Cardiac muscle cell (in vitro differentiated cells and primary cell): ENCODE measurements around the gene RRBP1. TPM values are rescaled to one million over a fixed set of nuclear protein-coding genes. Genes with fewer than 3 reads are reported as not detected.

Source experiments
- DNase-seq, 2 donors: peaks; one replicate each; pipeline versions ENCODE4 v3.0.0 to v3.0.0-alpha.2; 2010 to 2017; ENCODE audit warnings: low read depth in 1 of 2, low spot score in 1 of 2
- H3K27ac ChIP-seq: fragments of 200-600 bp; sonication (generic); 2 replicates; pipeline ENCODE4 v1.5.1; 2016
- H3K27me3 ChIP-seq: fragments of 200-600 bp; sonication (generic); 2 replicates; pipeline ENCODE4 v1.6.0; 2016; ENCODE audit warnings: control low read depth
- H3K36me3 ChIP-seq: fragments of 200-600 bp; sonication (generic); 2 replicates; pipeline ENCODE4 v1.5.1; 2016; ENCODE audit warnings: control low read depth
- H3K4me1 ChIP-seq: fragments of 200-600 bp; sonication (generic); 2 replicates; pipeline ENCODE4 v1.8.1; 2017; ENCODE audit warnings: low read depth, mild to moderate bottlenecking, mixed run types
- H3K4me3 ChIP-seq: fragments of 200-600 bp; sonication (generic); 2 replicates; pipeline ENCODE4 v1.5.1; 2016; ENCODE audit warnings: mild to moderate bottlenecking
- H3K9me3 ChIP-seq: fragments of 200-600 bp; sonication (generic); 2 replicates; pipeline ENCODE4 v1.5.1; 2017; ENCODE audit warnings: low read depth, mild to moderate bottlenecking, control low read depth
- CTCF ChIP-seq: IDR thresholded peaks from 2 replicates; pipeline ENCODE4 v1.5.1; 2012; ENCODE audit warnings: low read depth, mild to moderate bottlenecking, low read length
- polyA plus RNA-seq: library from polyadenylated mRNA; unstranded; fragments of >200 nt; fragmentation: Nextera tagmentation; extraction: Ambion mirVana; gene quantifications from 2 replicates; pipeline ENCODE4 v1.2.1, GENCODE V29; 2016
- total RNA-seq: library from RNA; depleted of rRNA; stranded (reverse); fragments of >200 nt; gene quantifications from 2 replicates; pipeline ENCODE4 v1.2.3, GENCODE V29; 2016

RRBP1 gene
- total and polyA plus RNA-seq, 2 experiments from 2014 or later, result 50.7 to 77.5 TPM

GRCh38 chr20:17685168-17685567 is 3.1 kb upstream of the RRBP1 start:
- H3K9me3 ChIP-seq, result no peaks in the 10 kb centered on the region
- DNase-seq, result no peak
- no peak for TF ChIP-seq CTCF
- no peaks in the 10 kb centered on the region for H3K36me3 ChIP-seq
- H3K27ac ChIP-seq, result no peak overlapping the region
- H3K4me1 ChIP-seq, result peaks cover 2% of the 10 kb centered on the region
- H3K27me3 ChIP-seq, result no peaks in the 10 kb centered on the region
- no peak overlapping the region for H3K4me3 ChIP-seq

GRCh38 chr20:17684077-17684888 is 2.2 kb upstream of the RRBP1 start:
- TF ChIP-seq CTCF, result no peak
- Histone ChIP-seq H3K27me3 (no peaks in the 10 kb centered on the region), H3K9me3 (no peaks in the 10 kb centered on the region), H3K36me3 (no peaks in the 10 kb centered on the region), H3K4me1 (peaks cover 9% of the 10 kb centered on the region), H3K4me3 (no peak overlapping the region), H3K27ac (no peak overlapping the region)
- no peak for DNase-seq

GRCh38 chr20:17683218-17684076 is 1.4 kb upstream of the RRBP1 start:
- no peak overlapping the region for H3K4me3 ChIP-seq
- H3K27me3 ChIP-seq, result no peaks in the 10 kb centered on the region
- no peak for TF ChIP-seq CTCF

GRCh38 chr20:17682889-17683198 is 802 bp upstream of the RRBP1 start:
- Histone ChIP-seq H3K27ac (no peak overlapping the region), H3K4me3 (peak overlapping the region; percentile 52), H3K9me3 (no peaks in the 10 kb centered on the region), H3K27me3 (no peaks in the 10 kb centered on the region), H3K4me1 (peaks cover 9% of the 10 kb centered on the region), H3K36me3 (no peaks in the 10 kb centered on the region)
- no peak for TF ChIP-seq CTCF
- DNase-seq, result no peak

More at GRCh38 chr20:17683218-17684076, 1.4 kb upstream of the RRBP1 start:
- DNase-seq, result no peak
- peaks cover 9% of the 10 kb centered on the region for H3K4me1 ChIP-seq
- H3K36me3 ChIP-seq, result no peaks in the 10 kb centered on the region
- no peak overlapping the region for H3K27ac ChIP-seq
- no peaks in the 10 kb centered on the region for H3K9me3 ChIP-seq

GRCh38 chr20:17681726-17682102 is 328 bp downstream of the RRBP1 start:
- peak overlapping the region; percentile 89 for H3K4me3 ChIP-seq
- H3K4me1 ChIP-seq, result peaks cover 9% of the 10 kb centered on the region
- DNase-seq, result no peak
- peak overlapping the region; percentile 92 for H3K27ac ChIP-seq
- H3K9me3 ChIP-seq, result no peaks in the 10 kb centered on the region
- no peak for TF ChIP-seq CTCF
- H3K36me3 ChIP-seq, result no peaks in the 10 kb centered on the region
- no peaks in the 10 kb centered on the region for H3K27me3 ChIP-seq
